Measurements from ENCODE around the gene CYP39A1. TPM values are rescaled to one million over a fixed set of nuclear protein-coding genes. Genes with fewer than 3 reads are reported as not detected.

CYP39A1 gene
- total and polyA plus RNA-seq, 10 of the 15 experiments (the other 5 are each of a cell fraction or from before 2014, with no cell fraction given) = not detected

DNA sequence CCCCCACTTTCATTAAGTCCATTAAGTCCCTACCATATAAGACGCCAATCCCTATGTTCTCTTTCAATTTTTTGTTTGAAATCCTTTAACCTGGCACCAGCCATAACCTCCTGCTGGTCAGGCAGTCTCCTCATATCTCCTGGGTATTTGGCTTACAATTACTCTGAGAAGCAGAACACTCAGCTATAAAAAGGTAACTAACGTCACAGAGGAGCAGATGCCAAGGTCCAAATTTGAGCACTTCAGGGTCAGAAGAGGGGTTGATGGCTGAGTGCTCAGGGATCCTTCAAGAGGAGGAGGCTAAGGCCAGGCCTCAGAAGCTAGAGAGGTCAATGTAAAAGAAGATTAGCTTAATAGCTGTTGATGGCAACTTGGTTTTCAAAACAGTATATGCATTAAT is 139.1 kb downstream of the CYP39A1 start:
- BruUV-seq (replicated peaks) = no TSS peak
- TF ChIP-seq SPI1 (IDR thresholded peaks at IDR 0.05; ENCODE audit: borderline replicate concordance, insufficient read depth, low read depth, low read length) (no peak), GATAD2B (conservative IDR thresholded peaks at IDR 0.05; ENCODE audit: low read depth) (no peak), PAX8 (IDR thresholded peaks at IDR 0.05) (no peak), YBX1 (IDR thresholded peaks at IDR 0.05) (no peak), ZNF384 (IDR thresholded peaks at IDR 0.05; ENCODE audit: borderline replicate concordance, low read depth, low read length) (no peak)
- TF ChIP-seq, protein P1, sequence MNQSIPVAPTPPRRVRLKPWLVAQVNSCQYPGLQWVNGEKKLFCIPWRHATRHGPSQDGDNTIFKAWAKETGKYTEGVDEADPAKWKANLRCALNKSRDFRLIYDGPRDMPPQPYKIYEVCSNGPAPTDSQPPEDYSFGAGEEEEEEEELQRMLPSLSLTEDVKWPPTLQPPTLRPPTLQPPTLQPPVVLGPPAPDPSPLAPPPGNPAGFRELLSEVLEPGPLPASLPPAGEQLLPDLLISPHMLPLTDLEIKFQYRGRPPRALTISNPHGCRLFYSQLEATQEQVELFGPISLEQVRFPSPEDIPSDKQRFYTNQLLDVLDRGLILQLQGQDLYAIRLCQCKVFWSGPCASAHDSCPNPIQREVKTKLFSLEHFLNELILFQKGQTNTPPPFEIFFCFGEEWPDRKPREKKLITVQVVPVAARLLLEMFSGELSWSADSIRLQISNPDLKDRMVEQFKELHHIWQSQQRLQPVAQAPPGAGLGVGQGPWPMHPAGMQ (IDR thresholded peaks at IDR 0.05; ENCODE audit: borderline replicate concordance) = no peak
- TF ChIP-seq, protein P2, sequence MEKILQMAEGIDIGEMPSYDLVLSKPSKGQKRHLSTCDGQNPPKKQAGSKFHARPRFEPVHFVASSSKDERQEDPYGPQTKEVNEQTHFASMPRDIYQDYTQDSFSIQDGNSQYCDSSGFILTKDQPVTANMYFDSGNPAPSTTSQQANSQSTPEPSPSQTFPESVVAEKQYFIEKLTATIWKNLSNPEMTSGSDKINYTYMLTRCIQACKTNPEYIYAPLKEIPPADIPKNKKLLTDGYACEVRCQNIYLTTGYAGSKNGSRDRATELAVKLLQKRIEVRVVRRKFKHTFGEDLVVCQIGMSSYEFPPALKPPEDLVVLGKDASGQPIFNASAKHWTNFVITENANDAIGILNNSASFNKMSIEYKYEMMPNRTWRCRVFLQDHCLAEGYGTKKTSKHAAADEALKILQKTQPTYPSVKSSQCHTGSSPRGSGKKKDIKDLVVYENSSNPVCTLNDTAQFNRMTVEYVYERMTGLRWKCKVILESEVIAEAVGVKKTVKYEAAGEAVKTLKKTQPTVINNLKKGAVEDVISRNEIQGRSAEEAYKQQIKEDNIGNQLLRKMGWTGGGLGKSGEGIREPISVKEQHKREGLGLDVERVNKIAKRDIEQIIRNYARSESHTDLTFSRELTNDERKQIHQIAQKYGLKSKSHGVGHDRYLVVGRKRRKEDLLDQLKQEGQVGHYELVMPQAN (conservative IDR thresholded peaks at IDR 0.05) = no peak
- TF ChIP-seq, protein P3, sequence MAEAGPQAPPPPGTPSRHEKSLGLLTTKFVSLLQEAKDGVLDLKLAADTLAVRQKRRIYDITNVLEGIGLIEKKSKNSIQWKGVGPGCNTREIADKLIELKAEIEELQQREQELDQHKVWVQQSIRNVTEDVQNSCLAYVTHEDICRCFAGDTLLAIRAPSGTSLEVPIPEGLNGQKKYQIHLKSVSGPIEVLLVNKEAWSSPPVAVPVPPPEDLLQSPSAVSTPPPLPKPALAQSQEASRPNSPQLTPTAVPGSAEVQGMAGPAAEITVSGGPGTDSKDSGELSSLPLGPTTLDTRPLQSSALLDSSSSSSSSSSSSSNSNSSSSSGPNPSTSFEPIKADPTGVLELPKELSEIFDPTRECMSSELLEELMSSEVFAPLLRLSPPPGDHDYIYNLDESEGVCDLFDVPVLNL (IDR thresholded peaks at IDR 0.05; ENCODE audit: low read depth, low read length) = no peak
- Histone ChIP-seq H3K4me1 (ENCODE audit: control insufficient read depth, insufficient read depth, low read length) (no peaks in the 10 kb centered on the region), H4K20me1 (ENCODE audit: control insufficient read depth, insufficient read depth) (no peaks in the 10 kb centered on the region), H3K27ac (ENCODE audit: control insufficient read depth, insufficient read depth) (no peak overlapping the region), H3K79me2 (ENCODE audit: control insufficient read depth, insufficient read depth, low read length) (no peaks in the 10 kb centered on the region), H2AFZ (ENCODE audit: control insufficient read depth, low read depth, low read length) (no peak overlapping the region), H3K4me2 (ENCODE audit: control insufficient read depth, insufficient read depth) (no peak overlapping the region), H3K27me3 (replicated peaks in 1 of 2; ENCODE audit: control insufficient read depth in 2 of 2, insufficient read depth in 2 of 2, low read length in 1 of 2) (no peaks in the 10 kb centered on the region), H3K9ac (ENCODE audit: control insufficient read depth, insufficient read depth, low read length) (no peak overlapping the region), H3K9me3 (replicated peaks; ENCODE audit: control insufficient read depth, insufficient read depth, low read length) (no peaks in the 10 kb centered on the region), H3K36me3 (ENCODE audit: control insufficient read depth in 2 of 2, insufficient read depth in 2 of 2, low read length in 1 of 2) (no peaks in the 10 kb centered on the region), H3K4me3 (no peak overlapping the region)
- CTCF ChIA-PET = no interaction called here
- FAIRE-seq = no peak
- intact Hi-C loops (cut with micrococcal nuclease; ENCODE audit: unreplicated experiment) (no loop called here), in situ Hi-C loops (cut with MboI) (no loop called here)
- POLR2A ChIA-PET = no interaction called here
- DNase-seq (ENCODE audit: low read depth, low spot score) = no peak
- RAD21 ChIA-PET (ENCODE audit: unreplicated experiment) = no interaction called here
- no peak for ATAC-seq
- WGBS (ENCODE audit: insufficient coverage, insufficient replicate concordance, low lambda C conversion rate, missing lambda C conversion rate) = 56% methylated on average over 2 of the region's 2 CpGs
- SMC1A ChIA-PET (ENCODE audit: uncharacterized antibody, unreplicated experiment) = interaction anchor here (1.0 kb wide), 1 partner anchor 49 kb away, joined by 3 read pairs; no protein-coding TSS in a partner anchor

Measured in GM12878 (cell line).